HL-60 (cell line): ENCODE data around the gene LINC01488.

Experiments
- REST ChIP-seq: IDR thresholded peaks from 2 replicates; pipeline ENCODE4 v1.6.1; 2012; ENCODE audit warnings: low read depth; ENCODE audit not compliant: insufficient replicate concordance
- TF ChIP-seq, protein P1 (sequence below): IDR thresholded peaks from one replicate; pipeline ENCODE4 v1.5.1; 2011; ENCODE audit warnings: low read length, control low read depth, inconsistent platforms; ENCODE audit not compliant: insufficient read depth

DNA sequence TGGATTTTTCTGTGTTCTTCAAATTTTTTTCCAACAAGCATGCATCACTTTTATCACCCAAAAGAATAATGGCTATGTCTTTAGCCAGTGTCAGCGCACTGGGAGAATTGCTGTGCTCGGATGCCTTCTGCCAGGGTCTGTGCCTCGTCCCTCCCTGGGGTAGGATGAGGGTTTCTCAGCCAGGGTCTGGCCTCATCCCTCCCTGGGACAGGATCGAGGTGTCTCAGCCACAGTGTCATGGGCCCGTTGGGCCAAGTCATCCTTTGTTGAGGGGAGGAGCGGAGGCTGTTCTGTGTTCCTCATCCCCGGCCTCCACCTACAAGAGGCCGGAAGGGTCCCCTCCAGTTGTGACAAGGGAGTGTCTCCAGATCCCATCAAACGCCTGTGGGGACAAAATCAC lies 22.7 kb downstream of the LINC01488 start:
- no peak for TF ChIP-seq REST
- TF ChIP-seq, protein P1, sequence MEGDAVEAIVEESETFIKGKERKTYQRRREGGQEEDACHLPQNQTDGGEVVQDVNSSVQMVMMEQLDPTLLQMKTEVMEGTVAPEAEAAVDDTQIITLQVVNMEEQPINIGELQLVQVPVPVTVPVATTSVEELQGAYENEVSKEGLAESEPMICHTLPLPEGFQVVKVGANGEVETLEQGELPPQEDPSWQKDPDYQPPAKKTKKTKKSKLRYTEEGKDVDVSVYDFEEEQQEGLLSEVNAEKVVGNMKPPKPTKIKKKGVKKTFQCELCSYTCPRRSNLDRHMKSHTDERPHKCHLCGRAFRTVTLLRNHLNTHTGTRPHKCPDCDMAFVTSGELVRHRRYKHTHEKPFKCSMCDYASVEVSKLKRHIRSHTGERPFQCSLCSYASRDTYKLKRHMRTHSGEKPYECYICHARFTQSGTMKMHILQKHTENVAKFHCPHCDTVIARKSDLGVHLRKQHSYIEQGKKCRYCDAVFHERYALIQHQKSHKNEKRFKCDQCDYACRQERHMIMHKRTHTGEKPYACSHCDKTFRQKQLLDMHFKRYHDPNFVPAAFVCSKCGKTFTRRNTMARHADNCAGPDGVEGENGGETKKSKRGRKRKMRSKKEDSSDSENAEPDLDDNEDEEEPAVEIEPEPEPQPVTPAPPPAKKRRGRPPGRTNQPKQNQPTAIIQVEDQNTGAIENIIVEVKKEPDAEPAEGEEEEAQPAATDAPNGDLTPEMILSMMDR = no peak
